Renal pelvis (tissue), 12 donors: Measurements from ENCODE around the gene IL1RAPL1. TPM values are rescaled to one million over a fixed set of nuclear protein-coding genes. Genes with fewer than 3 reads are reported as not detected.

ENCODE experiments used
- DNase-seq: peaks from one replicate; pipeline ENCODE4 v3.0.0-alpha.2; 2013
- long read RNA-seq, 16 experiments: transcript quantifications; one replicate each; lab custom pipeline, GENCODE V29; 2026
- polyA plus RNA-seq, 3 donors: library from polyadenylated mRNA; unstranded; fragments of 120-200 nt; gene quantifications; one replicate each; pipeline ENCODE4 v1.2.1, GENCODE V29; 2013; ENCODE audit not compliant: insufficient read length in 3 of 3

IL1RAPL1 gene
- 1 to 10 TPM; 2.0 to 2.4 (median 2.3) TPM for polyA plus RNA-seq
- long read RNA-seq, donor 1, partial matches to known transcripts, result 0 of 1 reads
- long read RNA-seq, donor 1, other reads (novel, unspliced or antisense), result 0 of 1 reads
- long read RNA-seq, donor 2, result 0 reads
- long read RNA-seq, donor 3, partial matches to known transcripts, result 0 of 1 reads
- long read RNA-seq, donor 3, other reads (novel, unspliced or antisense), result 0 of 1 reads
- long read RNA-seq, donor 4, result 0 reads
- long read RNA-seq, donor 5, result 0 reads
- long read RNA-seq, donor 6, result 0 reads
- long read RNA-seq, donor 7, partial matches to known transcripts, result 0 of 3 reads
- long read RNA-seq, donor 7, other reads (novel, unspliced or antisense), result 0 of 3 reads
- long read RNA-seq, donor 8, partial matches to known transcripts, result 0 of 1 reads
- long read RNA-seq, donor 8, other reads (novel, unspliced or antisense), result 0 of 1 reads
- long read RNA-seq, donor 9, result 0 reads
- long read RNA-seq, donor 10, result 0 reads
- long read RNA-seq, donor 11, result 0 reads
- long read RNA-seq, donor 12, result 0 reads
- long read RNA-seq, donor 13, partial matches to known transcripts, result 0 of 1 reads
- long read RNA-seq, donor 13, other reads (novel, unspliced or antisense), result 0 of 1 reads
- long read RNA-seq, donor 14, partial matches to known transcripts, result 0 of 1 reads
- long read RNA-seq, donor 14, other reads (novel, unspliced or antisense), result 0 of 1 reads
- long read RNA-seq, donor 15, partial matches to known transcripts, result 0 of 1 reads
- long read RNA-seq, donor 15, other reads (novel, unspliced or antisense), result 0 of 1 reads
- long read RNA-seq, donor 16, result 0 reads

DNA sequence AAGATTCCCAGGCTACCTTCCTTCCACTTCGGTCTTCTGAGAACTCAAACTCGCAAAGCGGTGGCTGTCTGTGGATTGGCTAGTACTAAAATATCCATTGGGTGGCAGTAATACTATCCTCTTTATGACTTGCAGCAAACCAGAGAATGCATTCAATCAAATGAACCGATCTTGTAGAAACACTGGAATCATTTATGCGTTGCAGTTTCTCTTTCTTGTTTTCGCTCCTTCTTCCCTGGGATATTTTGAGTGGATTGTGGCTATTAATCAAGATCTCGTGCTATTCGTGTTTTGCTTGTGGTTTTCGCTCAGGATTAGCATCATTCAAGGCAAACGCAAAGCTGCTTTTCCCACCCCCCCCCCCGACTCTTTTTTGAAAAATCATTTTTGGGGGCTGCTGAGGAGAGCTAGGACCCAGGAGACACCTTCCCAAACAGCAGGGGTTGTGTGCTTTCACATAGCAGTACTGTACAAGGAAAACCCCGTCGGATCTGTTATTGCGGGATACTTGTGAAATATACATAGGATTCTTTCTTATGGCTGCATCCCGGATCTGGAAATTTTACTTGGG lies at the start of gene IL1RAPL1:
IL1RAPL1 (plus strand) TSS at position 466 of the 571 bp plus-strand sequence.
- peak; percentile 61 for DNase-seq

GRCh38 chrX:28542791-28543190 lies 44.5 kb upstream of the IL1RAPL1 start:
- DNase-seq, result no peak

GRCh38 chrX:28549838-28550237 lies 37.4 kb upstream of the IL1RAPL1 start:
- DNase-seq, result no peak

DNA sequence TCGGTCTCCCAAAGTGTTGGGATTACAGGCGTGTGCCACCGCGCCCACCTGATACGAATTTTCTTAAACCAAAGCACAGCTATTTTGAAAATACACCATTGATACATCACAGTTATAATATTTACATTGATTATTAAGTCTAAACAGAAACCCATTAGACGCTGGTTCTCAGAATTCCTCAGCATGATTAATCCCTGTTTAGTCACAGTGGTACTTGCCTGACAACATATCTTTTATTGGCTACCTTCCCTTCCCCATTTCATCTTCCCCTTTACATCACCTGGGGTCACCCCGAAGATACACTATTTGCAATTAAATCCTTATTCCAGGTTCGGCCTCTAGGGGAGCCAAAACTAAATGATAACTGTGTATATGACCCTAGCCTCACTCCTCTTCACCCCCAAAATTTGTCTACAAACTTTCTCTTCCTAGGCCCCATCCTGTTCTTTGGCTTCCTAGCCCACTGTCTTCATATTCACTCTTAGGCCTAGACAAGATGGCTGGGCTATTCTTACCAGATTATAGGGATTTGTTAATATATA lies 36.8 kb upstream of the IL1RAPL1 start:
- no peak for DNase-seq

DNA sequence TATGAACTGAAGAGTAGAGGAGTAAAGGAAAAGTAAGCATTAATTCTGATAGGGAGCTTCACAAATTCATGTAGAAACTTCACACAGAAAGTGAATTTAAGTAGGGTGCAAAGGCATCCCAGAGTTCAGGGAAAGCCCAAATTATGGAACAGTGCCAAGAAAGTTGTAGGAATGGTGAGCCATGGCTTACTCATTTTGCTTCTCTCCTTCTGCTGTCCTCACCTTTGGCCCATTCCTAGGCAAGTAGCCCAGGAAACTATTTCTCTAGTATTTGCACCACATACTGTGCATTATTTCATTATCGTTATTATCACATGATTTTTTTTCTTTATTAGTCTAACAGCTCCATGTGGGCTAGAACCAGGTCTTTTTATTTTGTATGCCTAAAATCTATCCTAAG lies 34.9 kb upstream of the IL1RAPL1 start:
- DNase-seq, result no peak

DNA sequence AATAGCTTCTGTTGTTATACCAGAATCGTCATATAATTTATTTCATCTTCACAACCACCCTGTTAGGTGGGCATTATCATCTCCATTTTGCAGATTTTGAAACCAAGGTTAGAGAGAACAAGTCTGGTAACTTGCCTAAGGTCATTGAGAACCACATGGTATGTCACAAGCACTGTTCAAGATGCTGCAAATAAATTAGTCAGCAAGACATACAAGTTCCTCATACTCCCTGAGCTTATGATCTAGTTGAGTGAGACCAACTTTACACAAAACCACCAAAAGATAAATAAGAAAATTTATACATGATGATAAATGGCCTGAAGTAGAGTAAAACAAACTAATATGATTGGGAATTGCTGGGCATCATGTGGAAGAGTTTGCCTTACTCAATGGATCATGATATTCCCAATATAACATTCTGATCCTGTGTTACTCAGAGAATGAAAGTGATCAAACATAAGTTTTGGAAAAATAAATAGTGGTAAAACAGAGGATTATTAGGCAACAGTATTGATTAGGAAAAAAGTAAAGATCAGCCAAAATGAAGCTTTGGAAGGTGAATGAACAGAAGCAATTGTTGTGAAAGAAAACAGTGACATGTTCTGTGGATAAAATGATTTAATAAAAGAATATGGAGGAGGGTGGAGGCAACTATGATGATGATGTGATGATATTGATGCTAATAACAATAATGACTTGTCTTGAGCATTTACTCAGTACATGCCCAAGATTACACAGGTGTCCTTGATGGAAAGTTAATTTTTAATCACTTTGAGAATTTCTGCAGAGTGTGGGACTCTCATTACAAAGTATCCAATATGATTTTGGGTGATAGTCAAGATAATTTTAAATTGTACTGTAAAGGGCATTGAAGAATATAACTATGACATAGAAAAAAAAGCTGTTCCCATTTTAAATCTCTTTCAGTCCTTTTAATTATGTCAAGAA lies 34.1 kb upstream of the IL1RAPL1 start:
- DNase-seq, result no peak

- DNase-seq, result no peak
Observed at GRCh38 chrX:28576117-28576516, 11.1 kb upstream of the IL1RAPL1 start.

- no peak for DNase-seq
Observed at GRCh38 chrX:28581522-28581921, 5.7 kb upstream of the IL1RAPL1 start.

- DNase-seq, result no peak
Observed at GRCh38 chrX:28582511-28582910, 4.7 kb upstream of the IL1RAPL1 start.

- DNase-seq, result no peak
Observed at GRCh38 chrX:28584025-28584424, 3.2 kb upstream of the IL1RAPL1 start.

GRCh38 chrX:28585767-28586166 lies 1.5 kb upstream of the IL1RAPL1 start:
- DNase-seq, result no peak

- DNase-seq, result peak; percentile 30
Observed at GRCh38 chrX:28586286-28586685, 960 bp upstream of the IL1RAPL1 start.

DNA sequence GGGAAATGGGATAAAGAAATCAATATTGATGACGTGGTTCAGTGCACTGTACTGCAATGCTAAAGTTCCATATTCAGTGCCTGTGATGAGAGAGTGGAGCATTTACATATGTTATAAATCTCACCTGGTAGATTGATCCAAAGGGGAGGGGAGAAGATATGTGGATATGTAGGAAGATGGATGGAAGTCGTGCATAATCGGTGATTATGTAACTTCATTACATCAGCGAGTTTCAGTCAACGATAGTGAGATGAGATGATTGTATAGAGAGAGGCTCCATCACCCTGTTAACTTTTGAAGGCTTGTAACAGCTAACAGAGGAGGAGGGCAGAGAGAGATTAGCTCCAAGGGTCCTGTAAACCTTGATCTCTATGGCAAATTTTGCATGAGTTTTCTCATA lies 1.8 kb downstream of the IL1RAPL1 start:
- no peak for DNase-seq

DNA sequence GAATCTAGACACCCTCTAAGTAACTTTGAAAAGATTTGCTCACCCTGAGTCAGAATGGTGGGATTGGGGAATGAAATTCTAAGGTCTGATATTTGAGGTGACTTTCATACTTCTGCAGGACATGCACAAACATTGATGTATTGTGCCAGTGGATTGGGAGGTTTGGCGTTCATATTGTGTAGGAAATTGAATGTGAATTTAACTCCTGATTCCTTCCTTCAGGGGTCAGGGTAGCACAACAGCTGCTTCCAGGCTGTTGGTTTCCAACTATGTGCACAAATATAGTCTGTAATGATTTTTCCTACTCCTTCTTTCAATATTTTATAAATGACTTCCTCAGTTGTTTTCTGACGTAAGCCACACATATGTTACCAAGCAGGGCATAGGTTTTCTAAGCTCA lies 3.1 kb downstream of the IL1RAPL1 start:
- DNase-seq, result no peak

DNA sequence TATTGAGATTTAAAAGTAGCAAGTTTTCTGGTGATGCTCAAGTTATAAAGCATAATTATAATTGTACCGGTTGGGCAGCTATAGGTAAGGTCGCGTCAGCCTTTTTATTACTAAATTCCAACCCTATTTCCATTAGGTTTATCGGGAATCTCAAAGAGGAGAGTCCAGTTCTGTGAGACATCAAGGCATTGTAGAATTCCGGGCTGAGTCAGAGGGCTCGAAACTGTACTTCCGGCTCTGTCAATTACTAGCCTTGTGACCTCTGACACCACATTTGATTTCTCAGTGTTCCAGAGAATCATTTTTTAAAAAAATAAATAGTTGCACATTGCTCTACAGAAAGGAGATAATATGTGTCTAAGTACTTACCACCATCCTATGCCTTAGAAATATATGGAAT lies 4.3 kb downstream of the IL1RAPL1 start:
- no peak for DNase-seq

GRCh38 chrX:28595346-28595745 lies 8.1 kb downstream of the IL1RAPL1 start:
- DNase-seq, result no peak

GRCh38 chrX:28599957-28600356 lies 12.7 kb downstream of the IL1RAPL1 start:
- no peak for DNase-seq

- DNase-seq, result no peak
Observed at GRCh38 chrX:28609003-28609402, 21.8 kb downstream of the IL1RAPL1 start.

DNA sequence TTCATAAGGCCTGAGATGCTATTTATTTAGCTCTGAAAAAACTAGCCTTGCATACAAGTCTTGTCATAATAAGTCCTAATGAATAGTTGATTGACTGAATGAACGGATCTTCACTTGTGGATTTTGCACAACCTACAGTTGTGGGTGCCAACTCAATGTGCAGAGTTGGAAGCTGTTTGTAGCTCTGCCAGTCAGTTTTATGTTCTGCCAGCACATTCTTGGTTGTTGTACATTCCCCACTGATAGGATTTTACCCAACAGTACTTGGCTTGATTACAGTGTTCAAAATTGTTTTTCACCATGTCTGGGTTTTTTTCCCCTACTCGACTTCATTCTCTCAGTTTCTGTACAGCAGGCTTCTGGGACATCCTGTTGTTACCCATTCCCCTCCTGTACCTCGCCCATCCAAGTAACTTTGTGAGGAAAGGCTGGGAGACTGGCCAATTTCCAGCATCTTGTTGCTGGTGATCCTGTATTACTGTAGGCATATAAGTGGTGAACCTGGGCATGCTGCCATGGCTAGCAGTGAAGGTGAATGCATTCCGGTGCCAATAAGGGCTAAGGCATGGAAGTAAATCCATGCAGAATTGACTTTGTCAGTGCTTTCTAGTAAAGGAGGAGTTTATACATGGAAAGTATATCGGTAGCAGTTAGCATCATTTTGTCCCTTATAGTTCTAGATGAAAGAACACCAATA lies 22.8 kb downstream of the IL1RAPL1 start:
- no peak for DNase-seq

DNA sequence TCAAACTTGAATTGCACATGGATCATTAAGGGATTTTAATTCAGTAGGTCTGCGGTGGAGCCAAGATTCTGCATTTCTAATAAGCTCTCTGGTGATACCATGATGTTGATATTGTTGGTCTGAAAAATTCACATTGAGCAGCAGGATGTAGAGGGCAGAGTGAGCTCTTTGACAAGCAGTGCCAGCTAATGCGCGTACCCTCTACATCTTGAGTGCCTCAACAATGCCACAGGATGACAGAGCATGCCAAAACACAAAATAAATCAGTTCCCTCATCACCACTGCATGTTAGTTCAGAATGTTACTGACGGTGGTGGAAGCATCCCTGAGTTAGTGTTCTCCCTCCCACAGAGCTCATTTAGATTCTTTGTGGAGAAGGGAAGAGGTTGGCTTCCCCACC lies 23.5 kb downstream of the IL1RAPL1 start:
- DNase-seq, result no peak

DNA sequence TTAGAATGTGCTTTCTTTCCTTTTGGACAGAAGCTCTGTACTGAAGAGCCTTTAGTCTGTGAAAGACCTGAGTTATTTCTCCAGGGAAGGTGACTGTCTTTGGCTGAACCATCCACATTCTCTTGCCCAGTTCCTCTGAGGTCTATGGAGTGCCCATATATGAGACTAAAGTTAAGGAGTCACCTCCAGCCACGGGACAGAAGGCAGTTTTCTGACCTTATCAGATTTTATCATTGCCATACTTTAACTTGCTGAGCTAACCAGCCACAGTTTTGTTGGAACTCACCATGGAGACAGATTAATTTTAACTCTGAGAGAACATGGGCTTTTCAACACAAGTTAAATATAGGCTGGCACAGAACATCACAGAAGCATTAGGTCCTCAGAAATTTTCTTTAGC lies 26.3 kb downstream of the IL1RAPL1 start:
- no peak for DNase-seq
